Measurements from ENCODE around the gene TRPV4. TPM values are rescaled to one million over a fixed set of nuclear protein-coding genes. Genes with fewer than 3 reads are reported as not detected.

Gene TRPV4
- total and polyA plus RNA-seq, 7 donors: 0.03 to 0.11 (median 0.07) TPM; not detected in 1

- no peaks in the 10 kb centered on the region for H3K36me3 ChIP-seq (ENCODE audit: insufficient read depth in 1 of 2, low read depth in 1 of 2)
- no peak for DNase-seq
- no peaks in the 10 kb centered on the region for H3K4me1 ChIP-seq
- intact Hi-C loops (cut with DNase I): no loop called here
- WGBS, 3 donors: 78 to 93% (median 80%) methylated on average over 4 of the region's 4 CpGs
- ATAC-seq: no peak
- no peak overlapping the region for H3K27ac ChIP-seq
- H3K9me3 ChIP-seq: no peaks in the 10 kb centered on the region
- TF ChIP-seq CTCF (IDR thresholded peaks at IDR 0.05): no peak
- no peaks in the 10 kb centered on the region for H3K27me3 ChIP-seq (ENCODE audit: insufficient read depth in 3 of 3, low read length in 2 of 3)
- no peak overlapping the region for H3K4me3 ChIP-seq
Observed at GRCh38 chr12:109785854-109786253, 47.3 kb downstream of the TRPV4 start.

- WGBS, 3 donors: 75 to 88% (median 84%) methylated on average over 8 of the region's 8 CpGs
Observed at GRCh38 chr12:109783965-109784244, 49.3 kb downstream of the TRPV4 start.

DNA sequence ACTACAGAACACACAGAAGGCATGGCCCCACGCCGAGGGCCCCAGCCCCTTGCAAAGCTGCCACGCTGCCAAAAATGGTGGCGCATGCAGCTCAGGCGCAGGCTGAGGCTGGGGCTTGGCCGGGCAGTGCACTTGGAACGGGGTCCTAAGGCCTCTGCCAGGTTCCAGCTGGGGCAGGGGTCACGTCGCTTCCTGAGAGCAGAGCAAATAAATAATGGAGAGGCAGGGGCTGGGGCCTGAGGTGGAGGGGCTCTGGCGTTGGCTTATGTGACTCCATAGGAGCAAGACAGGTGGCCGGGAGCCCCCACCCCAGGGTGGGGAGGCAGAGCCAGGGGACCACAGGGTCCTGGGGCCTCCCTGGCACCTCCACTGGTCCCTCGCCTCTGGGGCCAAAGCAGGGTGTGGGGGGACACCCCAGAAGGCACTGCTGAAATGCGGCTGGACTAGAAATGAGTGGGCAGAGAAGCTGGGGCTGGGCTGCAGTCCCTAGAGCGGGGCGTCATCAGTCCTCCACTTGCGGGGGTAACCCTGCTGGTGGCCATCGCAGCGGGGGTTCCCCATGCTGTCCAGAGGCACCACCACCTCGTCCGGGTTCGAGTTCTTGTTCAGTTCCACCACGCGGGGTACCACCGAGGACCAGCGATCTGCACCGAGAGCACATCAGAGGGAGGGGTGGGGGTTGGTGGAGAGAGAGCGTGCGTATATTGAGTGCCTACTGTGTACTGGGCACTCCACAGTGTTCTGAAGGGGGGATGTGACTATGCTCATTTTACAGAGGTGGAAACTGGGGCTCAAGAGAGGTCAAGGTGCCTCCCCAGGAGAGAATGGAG is 49.8 kb downstream of the TRPV4 start:
- no peaks in the 10 kb centered on the region for H3K9me3 ChIP-seq
- no peaks in the 10 kb centered on the region for H3K27me3 ChIP-seq (ENCODE audit: insufficient read depth in 3 of 3, low read length in 2 of 3)
- no peak overlapping the region for H3K4me3 ChIP-seq
- no peak overlapping the region for H3K27ac ChIP-seq
- TF ChIP-seq CTCF (IDR thresholded peaks at IDR 0.05): no peak
- no peaks in the 10 kb centered on the region for H3K36me3 ChIP-seq (ENCODE audit: insufficient read depth in 1 of 2, low read depth in 1 of 2)
- no peak for ATAC-seq
- 73 to 75% (median 75%) methylated on average over 26 to 28 of the region's 28 CpGs for WGBS, 3 donors
- H3K4me1 ChIP-seq: no peaks in the 10 kb centered on the region
- no peak for DNase-seq
- intact Hi-C loops (cut with DNase I): no loop called here

More at GRCh38 chr12:109783965-109784244, 49.3 kb downstream of the TRPV4 start:
- ATAC-seq: no peak
- no peak for DNase-seq
- no peaks in the 10 kb centered on the region for H3K36me3 ChIP-seq (ENCODE audit: insufficient read depth in 1 of 2, low read depth in 1 of 2)
- H3K9me3 ChIP-seq: no peaks in the 10 kb centered on the region
- no peak for TF ChIP-seq CTCF (IDR thresholded peaks at IDR 0.05)
- no peak overlapping the region for H3K27ac ChIP-seq
- H3K4me1 ChIP-seq: no peaks in the 10 kb centered on the region
- intact Hi-C loops (cut with DNase I): no loop called here
- H3K27me3 ChIP-seq (ENCODE audit: insufficient read depth in 3 of 3, low read length in 2 of 3): no peaks in the 10 kb centered on the region
- H3K4me3 ChIP-seq: no peak overlapping the region

GRCh38 chr12:109782326-109782703 is 50.9 kb downstream of the TRPV4 start:
- Histone ChIP-seq H3K27ac (no peak overlapping the region), H3K27me3 (ENCODE audit: insufficient read depth in 3 of 3, low read length in 2 of 3) (no peaks in the 10 kb centered on the region), H3K36me3 (ENCODE audit: insufficient read depth in 1 of 2, low read depth in 1 of 2) (no peaks in the 10 kb centered on the region), H3K4me3 (no peak overlapping the region), H3K4me1 (no peaks in the 10 kb centered on the region), H3K9me3 (no peaks in the 10 kb centered on the region)
- TF ChIP-seq CTCF (IDR thresholded peaks at IDR 0.05): no peak
- no peak for ATAC-seq
- intact Hi-C loops (cut with DNase I): no loop called here
- DNase-seq: no peak
- 85 to 91% (median 89%) methylated on average over 9 of the region's 9 CpGs for WGBS, 3 donors
